ENCODE data around the gene FANCE. TPM values are rescaled to one million over a fixed set of nuclear protein-coding genes. Genes with fewer than 3 reads are reported as not detected.
"Not testable (repeated sequence)": the region's sequence is repeated elsewhere in the genome, so short reads cannot be mapped to it uniquely, and the experiment has no call there.

Gene FANCE
- total RNA-seq, 1 experiment from 2014 or later, result 13.3 TPM

DNA sequence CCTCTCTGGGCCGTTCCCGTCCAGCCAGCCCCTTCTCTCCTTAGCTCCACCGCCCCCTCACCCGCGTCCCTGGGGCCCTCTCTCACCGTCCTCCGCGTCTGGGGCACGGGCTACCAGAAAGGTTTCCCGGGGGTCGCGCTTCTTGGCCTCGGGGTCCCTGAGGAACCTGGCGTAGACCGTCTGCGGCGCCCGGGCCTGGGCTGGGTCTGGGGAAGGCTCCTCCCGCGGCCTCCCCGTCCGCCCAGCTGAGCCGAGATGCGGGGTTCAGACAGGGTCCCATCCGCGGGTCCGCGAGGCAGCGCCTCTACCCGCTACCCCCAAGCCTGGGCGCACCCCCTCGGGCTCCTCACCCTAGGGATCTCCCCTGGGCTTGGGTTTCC, 59.4 kb downstream of the FANCE start:
- intact Hi-C loops (cut with micrococcal nuclease), result no loop called here
- Mint-ChIP-seq H3K9me3 (ENCODE audit: unreplicated experiment) (no peaks in the 10 kb centered on the region), H3K36me3 (ENCODE audit: insufficient read depth, unreplicated experiment) (no peaks in the 10 kb centered on the region), H3K4me1 (ENCODE audit: insufficient read depth, unreplicated experiment) (no peaks in the 10 kb centered on the region), H3K27me3 (ENCODE audit: insufficient read depth, unreplicated experiment) (peaks cover 14% of the 10 kb centered on the region), H3K4me3 (ENCODE audit: unreplicated experiment) (no peak overlapping the region), H3K27ac (ENCODE audit: low read depth, unreplicated experiment) (no peak overlapping the region)
- no peak for DNase-seq (ENCODE audit: unreplicated experiment)
- TF ChIP-seq CTCF (IDR thresholded peaks at IDR 0.05; ENCODE audit: unreplicated experiment), result no peak
- no TSS peak for BruUV-seq (replicated peaks)
- CTCF ChIA-PET, result interaction anchor here (0.6 kb wide), 1 partner anchor 225 kb away, joined by 3 read pairs; no protein-coding TSS in a partner anchor
- POLR2A ChIA-PET, result interaction anchor here (0.7 kb wide), 1 partner anchor 32 kb away, joined by 3 read pairs; no protein-coding TSS in a partner anchor

GRCh38 chr6:35512006-35512405, 59.9 kb downstream of the FANCE start:
- BruUV-seq (replicated peaks), result no TSS peak
- no peak for TF ChIP-seq CTCF (IDR thresholded peaks at IDR 0.05; ENCODE audit: unreplicated experiment)
- no peaks in the 10 kb centered on the region for H3K36me3 Mint-ChIP-seq (ENCODE audit: insufficient read depth, unreplicated experiment)
- H3K27ac Mint-ChIP-seq (ENCODE audit: low read depth, unreplicated experiment), result no peak overlapping the region
- intact Hi-C loops (cut with micrococcal nuclease), result no loop called here
- peaks cover 14% of the 10 kb centered on the region for H3K27me3 Mint-ChIP-seq (ENCODE audit: insufficient read depth, unreplicated experiment)
- ChIA-PET POLR2A (no interaction called here), CTCF (interaction anchor here (0.6 kb wide), 1 partner anchor 225 kb away, joined by 3 read pairs; no protein-coding TSS in a partner anchor)
- H3K9me3 Mint-ChIP-seq (ENCODE audit: unreplicated experiment), result no peaks in the 10 kb centered on the region
- no peak overlapping the region for H3K4me3 Mint-ChIP-seq (ENCODE audit: unreplicated experiment)
- DNase-seq (ENCODE audit: unreplicated experiment), result no peak
- H3K4me1 Mint-ChIP-seq (ENCODE audit: insufficient read depth, unreplicated experiment), result no peaks in the 10 kb centered on the region

DNA sequence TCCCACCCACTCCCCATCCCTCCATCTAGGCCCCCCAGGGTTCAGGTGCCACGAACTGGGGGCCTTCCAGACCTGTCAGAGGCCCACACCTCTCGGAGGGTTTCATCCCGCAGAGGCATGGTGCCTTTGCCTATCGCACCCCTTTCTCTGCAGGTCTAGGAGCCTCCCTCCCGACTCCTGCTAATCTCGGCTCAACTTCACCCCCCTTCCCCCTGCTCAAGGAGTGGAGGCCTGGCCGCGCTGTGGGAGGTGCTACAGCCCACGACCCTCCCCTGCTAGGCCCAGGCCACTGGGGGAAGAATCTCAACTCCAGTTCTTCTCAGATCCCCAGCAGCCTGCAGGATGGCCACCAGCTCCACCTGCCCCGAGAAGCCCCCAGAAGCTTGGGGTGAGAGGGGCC, 60.6 kb downstream of the FANCE start, which contains the start of gene TULP1:
Gene TULP1 (minus strand): TSS at position 157 of the 400 bp plus-strand sequence. CDS start 38 bp downstream, at position 119.
- no peak within 1 kb of the TSS for H3K4me3 Mint-ChIP-seq (ENCODE audit: unreplicated experiment)
- intact Hi-C loops (cut with micrococcal nuclease), result no loop called here
- BruUV-seq (replicated peaks), result no TSS peak
- peaks cover 14% of the 10 kb centered on the region for H3K27me3 Mint-ChIP-seq (ENCODE audit: insufficient read depth, unreplicated experiment)
- no peaks in the 10 kb centered on the region for H3K36me3 Mint-ChIP-seq (ENCODE audit: insufficient read depth, unreplicated experiment)
- no peak within 1 kb of the TSS for H3K27ac Mint-ChIP-seq (ENCODE audit: low read depth, unreplicated experiment)
- no peak for TF ChIP-seq CTCF (IDR thresholded peaks at IDR 0.05; ENCODE audit: unreplicated experiment)
- ChIA-PET POLR2A (no interaction called here), CTCF (no interaction called here)
- H3K4me1 Mint-ChIP-seq (ENCODE audit: insufficient read depth, unreplicated experiment), result no peaks in the 10 kb centered on the region
- no peaks in the 10 kb centered on the region for H3K9me3 Mint-ChIP-seq (ENCODE audit: unreplicated experiment)
- DNase-seq (ENCODE audit: unreplicated experiment), result no peak

- no TSS peak for BruUV-seq (replicated peaks)
- POLR2A ChIA-PET, result interaction anchor here (0.6 kb wide), 1 partner anchor 62 kb away, joined by 3 read pairs; no protein-coding TSS in a partner anchor
- peaks cover 3% of the 10 kb centered on the region for H3K4me1 Mint-ChIP-seq (ENCODE audit: insufficient read depth, unreplicated experiment)
- H3K36me3 Mint-ChIP-seq (ENCODE audit: insufficient read depth, unreplicated experiment), result no peaks in the 10 kb centered on the region
- no peak for DNase-seq (ENCODE audit: unreplicated experiment)
- no peak overlapping the region for H3K4me3 Mint-ChIP-seq (ENCODE audit: unreplicated experiment)
- CTCF ChIA-PET, result interaction anchor here (0.6 to 1.7 kb wide), 2 partner anchors 8 to 1865 kb away, joined by 5 to 6 read pairs; no protein-coding TSS in a partner anchor
- no peaks in the 10 kb centered on the region for H3K9me3 Mint-ChIP-seq (ENCODE audit: unreplicated experiment)
- intact Hi-C loops (cut with micrococcal nuclease), result no loop called here
- H3K27me3 Mint-ChIP-seq (ENCODE audit: insufficient read depth, unreplicated experiment), result peaks cover 4% of the 10 kb centered on the region
- no peak for TF ChIP-seq CTCF (IDR thresholded peaks at IDR 0.05; ENCODE audit: unreplicated experiment)
- no peak overlapping the region for H3K27ac Mint-ChIP-seq (ENCODE audit: low read depth, unreplicated experiment)
Observed at GRCh38 chr6:35514587-35514986, 62.4 kb downstream of the FANCE start.

- H3K27me3 Mint-ChIP-seq (ENCODE audit: insufficient read depth, unreplicated experiment); BruUV-seq (replicated peaks); CTCF ChIA-PET; H3K4me3 Mint-ChIP-seq (ENCODE audit: unreplicated experiment); H3K4me1 Mint-ChIP-seq (ENCODE audit: insufficient read depth, unreplicated experiment); H3K27ac Mint-ChIP-seq (ENCODE audit: low read depth, unreplicated experiment); intact Hi-C loops (cut with micrococcal nuclease); POLR2A ChIA-PET; H3K9me3 Mint-ChIP-seq (ENCODE audit: unreplicated experiment); H3K36me3 Mint-ChIP-seq (ENCODE audit: insufficient read depth, unreplicated experiment); DNase-seq (ENCODE audit: unreplicated experiment): not testable (repeated sequence)
Observed at GRCh38 chr6:35515939-35516338, 63.8 kb downstream of the FANCE start.
